Suprapubic skin (tissue), 3 donors: ENCODE results near the gene COX8A.

Experiments used
- CTCF ChIP-seq, 2 donors: fragments of 200-600 bp in 1 of 2; fragments of 450-650 bp in 1 of 2; sonication (generic) in 1 of 2; IDR thresholded peaks; one replicate each; pipeline ENCODE4 v1.5.1; 2016 to 2019; ENCODE audit warnings: antibody characterized with exemption in 2 of 2, mild to moderate bottlenecking in 1 of 2, moderate library complexity in 1 of 2
- EP300 ChIP-seq: sonication (generic); formaldehyde crosslinking; IDR thresholded peaks from one replicate; pipeline ENCODE4 v1.6.1; 2017; ENCODE audit warnings: antibody characterized with exemption
- POLR2A ChIP-seq, 2 donors: fragments of 450-650 bp; IDR thresholded peaks; one replicate each; pipeline ENCODE4 v1.6.1; 2017; ENCODE audit warnings: antibody characterized with exemption in 2 of 2, mild to moderate bottlenecking in 2 of 2, moderate library complexity in 2 of 2

- TF ChIP-seq EP300 (no peak), CTCF (IDR thresholded peaks at IDR 0.05) (no peak), POLR2A (IDR thresholded peaks at IDR 0.05) (no peak)
Measured at GRCh38 chr11:63997801-63998337, 23.4 kb downstream of the COX8A start.
